OCI-LY1 (cell line): ENCODE data around the gene PPARD.

Source experiments
- H2AFZ ChIP-seq: fragments of 200-600 bp; sonication (generic), shearing (Covaris generic); 2 replicates; pipeline ENCODE4 v1.6.0; 2014; ENCODE audit warnings: antibody characterized with exemption, mild to moderate bottlenecking, low read length
- H3F3A ChIP-seq: fragments of 200-600 bp; sonication (generic), shearing (Covaris generic); 2 replicates; pipeline ENCODE4 v1.6.0; 2014; ENCODE audit warnings: mild to moderate bottlenecking, antibody characterized with exemption, low read length, moderate library complexity; ENCODE audit not compliant: insufficient read depth
- H3K27ac ChIP-seq: fragments of 200-600 bp; sonication (generic); 2 replicates; pipeline ENCODE4 v1.5.1; 2014; ENCODE audit warnings: low read length, mixed run types, mild to moderate bottlenecking, low read depth; ENCODE audit not compliant: poor library complexity, severe bottlenecking
- H3K27me3 ChIP-seq: fragments of 200-600 bp; sonication (generic); 2 replicates; pipeline ENCODE4 v1.6.0; 2014; ENCODE audit warnings: antibody characterized with exemption, mild to moderate bottlenecking, low read length, moderate library complexity; ENCODE audit not compliant: insufficient read depth
- H3K36me3 ChIP-seq: fragments of 200-600 bp; sonication (generic); 2 replicates; pipeline ENCODE4 v1.6.1; 2014; ENCODE audit warnings: mild to moderate bottlenecking, antibody characterized with exemption, low read length, moderate library complexity, mixed read lengths; ENCODE audit not compliant: insufficient read depth
- H3K4me1 ChIP-seq: fragments of 200-600 bp; sonication (generic); 2 replicates; pipeline ENCODE4 v1.5.1; 2014; ENCODE audit warnings: mild to moderate bottlenecking, low read length, moderate library complexity; ENCODE audit not compliant: insufficient read depth, severe bottlenecking
- H3K4me2 ChIP-seq: fragments of 200-600 bp; sonication (generic), shearing (Covaris generic); 2 replicates; pipeline ENCODE4 v1.6.1; 2014; ENCODE audit warnings: low read length
- H3K4me3 ChIP-seq: fragments of 200-600 bp; sonication (generic); 2 replicates; pipeline ENCODE4 v1.5.1; 2014; ENCODE audit warnings: low read length, low read depth, mild to moderate bottlenecking, mixed read lengths; ENCODE audit not compliant: poor library complexity, severe bottlenecking
- H3K79me2 ChIP-seq: fragments of 200-600 bp; shearing (Covaris generic); 2 replicates; pipeline ENCODE4 v1.6.1; 2016; ENCODE audit warnings: mixed run types, low read length, mixed read lengths; ENCODE audit not compliant: insufficient read depth
- H3K9ac ChIP-seq: fragments of 200-600 bp; sonication (generic), shearing (Covaris generic); 2 replicates; pipeline ENCODE4 v1.6.1; 2014; ENCODE audit warnings: mild to moderate bottlenecking, low read length, mixed read lengths
- H3K9me2 ChIP-seq: fragments of 200-600 bp; sonication (generic), shearing (Covaris generic); 2 replicates; pipeline ENCODE4 v1.6.1; 2014; ENCODE audit warnings: low read depth, mild to moderate bottlenecking, low read length, mixed read lengths
- H3K9me3 ChIP-seq: fragments of 200-600 bp; shearing (Covaris generic); 2 replicates; pipeline ENCODE4 v1.6.1; 2014; ENCODE audit warnings: low read length, mixed read lengths
- H4K20me1 ChIP-seq: fragments of 200-600 bp; sonication (generic), shearing (Covaris generic); 2 replicates; pipeline ENCODE4 v1.6.0; 2016; ENCODE audit warnings: mild to moderate bottlenecking, low read length; ENCODE audit not compliant: insufficient read depth
- CTCF ChIP-seq: fragments of 200-600 bp; sonication (generic), shearing (Covaris generic); IDR thresholded peaks from 2 replicates; pipeline ENCODE4 v1.5.1; 2017; ENCODE audit warnings: mild to moderate bottlenecking, antibody characterized with exemption, low read length, moderate library complexity, mixed read lengths
- EZH2 ChIP-seq: fragments of 200-600 bp; sonication (generic), shearing (Covaris generic); IDR thresholded peaks from 2 replicates; pipeline ENCODE4 v1.8.0; 2017; ENCODE audit warnings: borderline replicate concordance, mixed run types, mild to moderate bottlenecking, antibody characterized with exemption, low read length, moderate library complexity, mixed read lengths

PPARD gene

GRCh38 chr6:35371494-35372262 is 29.3 kb downstream of the PPARD start:
- Histone ChIP-seq H3K9ac (no peak overlapping the region; the same call in 1 of the 2 replicates), H3K4me3 (no peak overlapping the region), H3K9me2 (no peaks in the 10 kb centered on the region), H3K4me2 (peak overlapping the region; percentile 28), H3K27me3 (no peaks in the 10 kb centered on the region), H3F3A (no peaks in the 10 kb centered on the region), H4K20me1 (no peaks in the 10 kb centered on the region), H3K27ac (peak overlapping the region; percentile 51), H2AFZ (no peak overlapping the region), H3K9me3 (no peaks in the 10 kb centered on the region), H3K4me1 (peaks cover 28% of the 10 kb centered on the region), H3K36me3 (no peaks in the 10 kb centered on the region), H3K79me2 (no peaks in the 10 kb centered on the region)
- TF ChIP-seq CTCF, result no peak
- no peak for TF ChIP-seq EZH2

GRCh38 chr6:35372633-35373032 is 30.3 kb downstream of the PPARD start:
- no peaks in the 10 kb centered on the region for H3K9me3 ChIP-seq
- no peaks in the 10 kb centered on the region for H3K36me3 ChIP-seq
- no peak overlapping the region for H3K9ac ChIP-seq
- no peaks in the 10 kb centered on the region for H3K9me2 ChIP-seq
- no peak overlapping the region for H3K4me2 ChIP-seq
- H4K20me1 ChIP-seq, result no peaks in the 10 kb centered on the region
- H3F3A ChIP-seq, result no peaks in the 10 kb centered on the region
- no peak overlapping the region for H3K27ac ChIP-seq
- no peaks in the 10 kb centered on the region for H3K79me2 ChIP-seq
- TF ChIP-seq EZH2, result no peak
- TF ChIP-seq CTCF, result no peak
- H3K4me1 ChIP-seq, result peaks cover 28% of the 10 kb centered on the region
- no peak overlapping the region for H3K4me3 ChIP-seq
- no peak overlapping the region for H2AFZ ChIP-seq
- no peaks in the 10 kb centered on the region for H3K27me3 ChIP-seq

- no peak overlapping the region for H2AFZ ChIP-seq
- H3K9me3 ChIP-seq, result no peaks in the 10 kb centered on the region
- H3K9me2 ChIP-seq, result no peaks in the 10 kb centered on the region
- H3K79me2 ChIP-seq, result no peaks in the 10 kb centered on the region
- no peaks in the 10 kb centered on the region for H4K20me1 ChIP-seq
- H3F3A ChIP-seq, result no peaks in the 10 kb centered on the region
- peaks cover 4% of the 10 kb centered on the region for H3K4me1 ChIP-seq
- H3K4me3 ChIP-seq, result no peak overlapping the region
- no peaks in the 10 kb centered on the region for H3K36me3 ChIP-seq
- TF ChIP-seq CTCF (no peak), EZH2 (no peak)
- H3K4me2 ChIP-seq, result no peak overlapping the region
- H3K27ac ChIP-seq, result no peak overlapping the region
- H3K9ac ChIP-seq, result no peak overlapping the region
- H3K27me3 ChIP-seq, result no peaks in the 10 kb centered on the region
Measured at GRCh38 chr6:35376281-35376680, 33.9 kb downstream of the PPARD start.
